ENCODE data around the gene ANKK1.

The ANKK1 gene

DNA sequence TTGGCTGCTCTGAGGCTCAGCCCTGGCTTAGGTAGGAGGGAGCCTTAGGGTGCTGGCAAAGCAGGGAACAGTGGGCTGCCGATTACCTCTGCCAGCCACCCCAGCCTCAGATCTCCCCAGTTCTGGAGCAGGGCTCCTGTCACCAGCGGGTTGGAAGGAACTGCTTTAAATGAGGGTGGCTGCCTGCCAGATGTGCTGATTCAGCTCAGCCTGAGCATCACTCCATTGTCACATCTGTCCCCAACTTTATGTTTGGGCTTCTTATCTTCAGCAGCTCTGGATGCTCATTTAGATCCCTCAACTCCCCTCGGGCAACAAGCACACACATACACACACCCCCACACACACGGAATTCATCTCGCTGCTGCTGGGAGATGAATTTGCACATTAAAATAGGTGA lies 16.9 kb upstream of the ANKK1 start:
- DNase-seq (no peak), ATAC-seq (no peak)
- H3K4me3 Mint-ChIP-seq, result no peak overlapping the region
- no peaks in the 10 kb centered on the region for H3K9me3 Mint-ChIP-seq
- no peaks in the 10 kb centered on the region for H3K27me3 Mint-ChIP-seq
- peaks cover 5% of the 10 kb centered on the region for H3K36me3 Mint-ChIP-seq (ENCODE audit: low read depth)
- H3K4me1 Mint-ChIP-seq, result peaks cover 12% of the 10 kb centered on the region
- H3K27ac Mint-ChIP-seq, result no peak overlapping the region

DNA sequence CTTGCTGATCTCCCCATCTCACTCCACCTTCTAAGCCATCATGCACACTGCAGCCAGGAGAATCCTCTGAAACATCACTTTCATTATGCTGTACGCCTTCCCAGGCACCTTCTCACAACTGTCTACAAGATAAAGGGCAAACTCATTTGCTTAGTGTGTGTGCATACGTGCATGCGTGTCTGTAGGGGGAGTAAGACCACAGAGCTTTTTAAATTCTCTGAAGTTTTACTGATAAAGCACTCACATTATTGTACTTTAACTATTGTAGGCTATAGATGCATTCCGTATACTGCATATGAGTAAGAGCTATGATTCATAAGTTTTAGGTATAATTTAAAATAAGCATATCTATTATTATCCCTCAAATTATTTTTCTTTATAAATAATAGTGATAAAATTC lies 15.3 kb upstream of the ANKK1 start:
- Mint-ChIP-seq H3K27ac (no peak overlapping the region), H3K36me3 (ENCODE audit: low read depth) (peaks cover 5% of the 10 kb centered on the region)

DNA sequence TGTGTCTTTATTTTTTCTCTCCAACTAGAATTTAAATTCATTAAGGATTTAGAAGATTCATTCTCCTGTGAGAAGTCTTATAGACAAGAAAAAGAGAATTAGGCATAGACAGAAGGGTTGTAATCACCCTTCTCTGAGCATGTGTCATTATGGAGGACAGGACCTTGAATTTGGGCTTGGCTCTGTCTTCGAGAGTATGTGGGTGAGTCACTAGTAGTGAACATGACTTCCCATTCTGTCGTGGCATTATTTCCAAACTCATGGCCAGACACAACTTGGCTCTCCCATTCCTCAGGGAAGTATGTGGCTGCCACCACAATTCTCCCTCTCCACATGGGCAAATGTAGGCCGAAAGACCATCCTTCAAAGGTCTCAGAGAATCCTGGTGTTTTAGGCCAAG lies 14.3 kb upstream of the ANKK1 start:
- peaks cover 5% of the 10 kb centered on the region for H3K36me3 Mint-ChIP-seq (ENCODE audit: low read depth)
- H3K9me3 Mint-ChIP-seq, result no peaks in the 10 kb centered on the region
- peaks cover 4% of the 10 kb centered on the region for H3K4me1 Mint-ChIP-seq
- no peak overlapping the region for H3K27ac Mint-ChIP-seq
- H3K4me3 Mint-ChIP-seq, result no peak overlapping the region
- no peak for ATAC-seq
- no peaks in the 10 kb centered on the region for H3K27me3 Mint-ChIP-seq
- DNase-seq, result no peak

More for the DNA sequence above, 15.3 kb upstream of the ANKK1 start:
- Mint-ChIP-seq H3K9me3 (no peaks in the 10 kb centered on the region), H3K4me3 (no peak overlapping the region), H3K4me1 (peaks cover 4% of the 10 kb centered on the region), H3K27me3 (no peaks in the 10 kb centered on the region)
- DNase-seq (no peak), ATAC-seq (no peak)

DNA sequence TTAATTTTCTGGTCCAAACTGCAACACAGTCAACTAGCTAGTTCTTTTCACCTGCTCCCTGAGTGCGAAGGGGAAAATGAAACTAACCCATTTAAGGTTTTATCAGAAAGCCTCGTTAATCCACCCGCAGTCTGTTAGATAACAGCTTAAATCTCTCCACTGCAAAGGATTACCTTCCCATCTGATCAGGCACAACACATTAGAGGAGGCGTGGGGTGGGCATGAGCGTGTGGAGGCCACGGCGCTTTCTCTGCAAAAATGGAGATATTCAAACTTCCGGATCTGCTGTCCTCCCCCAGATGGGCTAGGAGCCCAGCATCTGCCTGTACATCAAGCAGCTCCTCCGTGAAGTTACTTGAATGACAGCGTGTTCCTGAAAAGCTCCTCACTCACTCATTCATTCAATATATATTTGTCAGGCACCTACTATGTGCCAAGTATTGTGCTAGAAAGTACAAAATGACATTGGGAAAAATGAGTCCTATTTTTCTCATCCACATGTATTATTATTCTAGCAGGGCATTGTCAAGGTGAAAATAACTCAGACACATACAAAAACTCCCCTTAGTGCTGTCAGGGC lies 13.5 kb upstream of the ANKK1 start:
- H3K27me3 Mint-ChIP-seq, result no peaks in the 10 kb centered on the region
- peaks cover 4% of the 10 kb centered on the region for H3K4me1 Mint-ChIP-seq

DNA sequence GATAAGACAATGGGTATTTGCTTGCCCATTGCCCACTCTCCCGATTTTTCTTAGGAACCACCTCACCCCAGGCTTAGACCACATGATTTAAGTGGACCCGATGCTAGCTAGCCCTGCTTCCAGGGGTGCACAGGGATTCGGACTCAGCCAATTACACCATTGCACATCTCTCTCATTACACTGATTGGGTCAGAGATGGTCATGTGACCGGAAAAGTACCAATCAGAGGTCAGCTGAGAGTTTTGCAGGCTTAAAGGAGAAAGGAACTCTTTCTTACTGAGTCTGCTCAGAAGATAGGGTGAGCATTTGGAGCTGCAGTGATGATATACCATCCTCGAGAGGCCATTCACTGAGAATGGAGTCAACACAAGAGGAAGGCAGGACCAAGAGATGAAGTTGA lies 12.2 kb upstream of the ANKK1 start:
- Mint-ChIP-seq H3K9me3 (no peaks in the 10 kb centered on the region), H3K27me3 (no peaks in the 10 kb centered on the region), H3K4me1 (peaks cover 4% of the 10 kb centered on the region)

More for the DNA sequence above, 13.5 kb upstream of the ANKK1 start:
- Mint-ChIP-seq H3K9me3 (no peaks in the 10 kb centered on the region), H3K4me3 (no peak overlapping the region), H3K27ac (no peak overlapping the region), H3K36me3 (ENCODE audit: low read depth) (no peaks in the 10 kb centered on the region)
- DNase-seq (no peak), ATAC-seq (no peak)

DNA sequence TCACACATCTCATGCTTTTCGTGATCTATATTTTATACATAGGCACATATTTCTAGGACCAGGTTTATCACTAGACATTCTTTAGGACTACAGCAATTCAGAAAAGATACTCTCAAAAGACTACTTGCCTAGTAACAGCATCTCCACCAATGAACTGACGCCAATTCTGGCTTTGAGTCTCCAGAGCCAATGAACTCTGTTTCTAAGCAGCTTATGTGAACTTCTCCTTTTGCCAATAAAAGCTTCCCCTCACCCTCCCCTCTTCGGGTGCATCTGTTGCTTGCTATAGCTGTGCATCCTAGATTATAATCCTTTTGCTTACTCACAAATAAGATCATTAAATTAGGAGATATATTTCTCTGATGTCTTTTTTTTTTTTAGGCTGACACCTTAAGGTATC lies 11.4 kb upstream of the ANKK1 start:
- ATAC-seq, result no peak
- no peaks in the 10 kb centered on the region for H3K27me3 Mint-ChIP-seq
- H3K27ac Mint-ChIP-seq, result no peak overlapping the region
- H3K9me3 Mint-ChIP-seq, result no peaks in the 10 kb centered on the region
- H3K4me3 Mint-ChIP-seq, result no peak overlapping the region
- no peak for DNase-seq
- H3K36me3 Mint-ChIP-seq (ENCODE audit: low read depth), result peaks cover 7% of the 10 kb centered on the region
- peaks cover 4% of the 10 kb centered on the region for H3K4me1 Mint-ChIP-seq

More for the DNA sequence above, 12.2 kb upstream of the ANKK1 start:
- Mint-ChIP-seq H3K36me3 (ENCODE audit: low read depth) (peaks cover 3% of the 10 kb centered on the region), H3K27ac (no peak overlapping the region), H3K4me3 (no peak overlapping the region)
- DNase-seq (no peak), ATAC-seq (no peak)

DNA sequence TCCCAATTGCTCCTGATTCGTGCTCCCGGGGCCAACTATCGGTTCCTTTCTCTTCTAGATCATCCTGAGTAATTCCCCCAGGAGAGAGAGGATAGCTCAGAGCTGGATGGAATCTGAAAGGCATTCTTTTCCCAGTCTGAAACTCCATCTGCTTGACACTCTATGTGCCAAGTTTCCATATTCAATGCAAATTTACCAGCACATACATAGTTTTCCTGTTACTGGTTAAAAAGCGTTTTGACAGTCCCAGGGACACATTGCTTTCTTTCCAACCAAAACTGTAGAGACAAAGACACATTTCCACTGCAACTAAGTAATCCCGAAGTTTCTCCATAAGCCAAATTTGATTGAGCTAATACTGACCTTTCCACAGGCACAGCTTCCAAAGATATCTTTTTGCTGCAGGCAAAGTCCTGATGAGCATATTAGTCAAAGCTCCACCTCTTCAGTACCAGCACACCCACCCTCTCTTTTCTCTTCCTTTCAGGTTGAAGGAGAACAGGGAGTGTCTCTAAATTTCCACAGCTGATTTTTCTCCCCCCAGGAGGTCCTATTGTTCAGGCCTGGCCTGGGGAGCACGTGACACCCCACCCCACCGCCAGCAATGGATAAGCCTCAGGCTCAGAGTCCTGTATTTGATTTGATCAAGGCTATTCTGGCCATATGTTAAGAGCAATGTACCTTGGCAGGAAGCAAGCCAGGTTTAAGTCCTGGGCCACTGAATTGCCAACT lies 9.7 kb upstream of the ANKK1 start:
- Mint-ChIP-seq H3K9me3 (no peaks in the 10 kb centered on the region), H3K27ac (no peak overlapping the region), H3K4me3 (no peak overlapping the region), H3K27me3 (no peaks in the 10 kb centered on the region), H3K36me3 (ENCODE audit: low read depth) (peaks cover 7% of the 10 kb centered on the region), H3K4me1 (peaks cover 4% of the 10 kb centered on the region)
- no peak for ATAC-seq
- DNase-seq, result no peak

DNA sequence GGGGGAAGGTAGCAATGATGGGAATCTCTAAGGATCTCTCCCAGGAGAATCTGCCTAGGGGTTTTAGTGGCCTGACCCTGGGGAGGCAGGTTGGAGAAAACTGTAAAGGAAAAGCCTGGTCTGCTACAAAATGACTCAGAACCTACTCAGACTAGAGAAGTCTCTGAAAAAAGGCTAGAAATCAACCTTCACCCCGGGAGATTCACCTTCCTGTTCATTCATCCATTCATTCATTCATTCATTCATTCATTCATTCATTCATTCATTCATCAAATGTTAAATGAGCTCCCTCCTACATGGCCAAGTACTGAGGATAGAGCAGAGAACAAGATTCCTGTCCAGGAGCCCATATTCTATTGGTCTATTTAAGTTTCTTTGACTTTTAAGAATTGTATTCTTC lies 8.9 kb upstream of the ANKK1 start:
- H3K36me3 Mint-ChIP-seq (ENCODE audit: low read depth), result peaks cover 7% of the 10 kb centered on the region
- no peaks in the 10 kb centered on the region for H3K9me3 Mint-ChIP-seq
- peaks cover 4% of the 10 kb centered on the region for H3K4me1 Mint-ChIP-seq
- H3K27ac Mint-ChIP-seq, result no peak overlapping the region
- DNase-seq (no peak), ATAC-seq (no peak)
- H3K4me3 Mint-ChIP-seq, result no peak overlapping the region
- H3K27me3 Mint-ChIP-seq, result no peaks in the 10 kb centered on the region

DNA sequence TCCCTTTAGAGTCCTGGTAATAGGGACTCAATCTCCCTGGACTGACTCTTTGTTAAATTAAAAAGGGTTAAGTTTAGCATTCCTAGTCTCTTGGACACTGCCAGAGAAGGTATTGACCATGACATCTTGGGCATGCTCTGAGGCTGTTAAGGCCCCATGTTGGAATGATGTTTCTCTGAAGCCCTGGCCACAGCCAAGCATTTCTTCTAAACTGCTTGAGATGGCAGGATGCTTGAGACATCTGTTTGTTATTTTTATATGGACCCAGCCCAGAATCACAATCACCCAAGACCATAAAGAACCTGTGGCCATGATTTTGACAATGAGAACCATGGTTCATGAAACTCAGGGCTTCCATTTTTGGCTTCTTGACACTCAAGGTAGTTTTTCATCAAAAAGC lies 5.5 kb upstream of the ANKK1 start:
- no peak for DNase-seq
- no peaks in the 10 kb centered on the region for H3K4me1 Mint-ChIP-seq

DNA sequence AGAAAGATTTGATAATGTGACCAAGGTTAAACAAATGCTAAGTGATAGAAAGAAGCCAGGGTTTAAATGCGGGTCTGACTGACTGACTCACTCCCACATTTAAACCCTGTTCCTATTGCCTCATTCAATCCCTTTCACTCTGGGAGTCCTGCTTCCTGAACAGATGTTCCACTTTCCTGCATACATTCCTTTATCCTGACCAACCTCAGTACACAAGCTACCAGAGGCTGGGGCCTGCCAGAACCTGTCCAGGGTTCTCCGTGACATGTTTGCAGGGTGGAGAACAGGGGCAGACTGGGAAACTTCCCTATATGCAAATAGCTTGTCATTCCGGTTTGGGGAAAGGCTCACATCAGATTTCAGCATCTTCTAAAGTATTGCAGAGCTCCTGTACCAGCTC lies 3.0 kb upstream of the ANKK1 start:
- Mint-ChIP-seq H3K36me3 (ENCODE audit: low read depth) (peaks cover 9% of the 10 kb centered on the region), H3K27me3 (no peaks in the 10 kb centered on the region), H3K4me1 (no peaks in the 10 kb centered on the region), H3K27ac (no peak overlapping the region), H3K4me3 (no peak overlapping the region), H3K9me3 (no peaks in the 10 kb centered on the region)
- DNase-seq (no peak), ATAC-seq (no peak)

More for the DNA sequence above, 5.5 kb upstream of the ANKK1 start:
- Mint-ChIP-seq H3K36me3 (ENCODE audit: low read depth) (peaks cover 9% of the 10 kb centered on the region), H3K9me3 (no peaks in the 10 kb centered on the region), H3K4me3 (no peak overlapping the region), H3K27ac (no peak overlapping the region), H3K27me3 (no peaks in the 10 kb centered on the region)
- no peak for ATAC-seq

DNA sequence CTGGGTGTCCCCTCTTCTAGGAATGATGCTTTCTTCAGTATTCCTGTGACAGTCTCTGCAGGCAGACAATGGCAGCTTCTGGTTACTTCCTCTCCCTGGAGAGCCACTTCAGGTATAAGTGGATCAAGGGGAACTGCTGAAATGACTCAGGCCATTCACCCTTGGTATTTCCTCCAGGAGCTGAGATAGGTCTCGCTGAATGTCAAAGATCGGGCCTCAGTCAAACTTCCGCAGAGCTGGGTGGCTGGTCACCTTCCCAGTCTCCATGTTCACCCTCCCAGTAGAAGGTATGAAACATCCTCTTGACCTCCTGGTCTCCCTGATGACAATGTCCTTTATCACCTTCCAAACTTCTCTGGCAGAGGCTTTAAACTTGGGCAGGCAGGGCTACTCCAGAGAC lies 1.8 kb upstream of the ANKK1 start:
- H3K4me1 Mint-ChIP-seq, result no peaks in the 10 kb centered on the region
- H3K27ac Mint-ChIP-seq, result no peak overlapping the region
- peaks cover 4% of the 10 kb centered on the region for H3K36me3 Mint-ChIP-seq (ENCODE audit: low read depth)
- no peak overlapping the region for H3K4me3 Mint-ChIP-seq
- DNase-seq (no peak), ATAC-seq (no peak)
- H3K9me3 Mint-ChIP-seq, result no peaks in the 10 kb centered on the region
- H3K27me3 Mint-ChIP-seq, result no peaks in the 10 kb centered on the region

DNA sequence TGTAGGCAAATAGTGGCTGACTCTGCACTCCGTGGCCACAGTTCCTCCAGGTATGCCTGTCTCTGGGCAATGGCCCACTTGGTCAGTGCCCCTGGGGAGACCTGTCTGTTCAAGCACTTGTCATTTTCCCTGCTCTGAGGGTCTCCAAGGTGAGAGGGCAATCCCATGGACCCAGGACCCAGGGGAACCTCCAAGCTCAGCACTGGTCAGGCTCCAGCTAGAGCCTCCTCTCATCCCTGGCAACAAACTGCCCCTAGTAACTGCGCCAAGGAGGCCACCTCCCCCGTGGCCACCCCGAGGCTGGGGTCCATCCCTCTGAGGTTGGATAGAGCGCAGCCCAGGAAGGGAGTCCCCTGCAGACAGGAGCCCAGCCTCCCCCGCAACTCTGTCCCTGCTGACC lies 713 bp upstream of the ANKK1 start:
- H3K36me3 Mint-ChIP-seq (ENCODE audit: low read depth), result peaks cover 2% of the 10 kb centered on the region
- no peak overlapping the region for H3K27ac Mint-ChIP-seq
- H3K27me3 Mint-ChIP-seq, result no peaks in the 10 kb centered on the region
- ATAC-seq (no peak), DNase-seq (no peak)
- H3K4me1 Mint-ChIP-seq, result no peaks in the 10 kb centered on the region
- no peak overlapping the region for H3K4me3 Mint-ChIP-seq
- no peaks in the 10 kb centered on the region for H3K9me3 Mint-ChIP-seq

DNA sequence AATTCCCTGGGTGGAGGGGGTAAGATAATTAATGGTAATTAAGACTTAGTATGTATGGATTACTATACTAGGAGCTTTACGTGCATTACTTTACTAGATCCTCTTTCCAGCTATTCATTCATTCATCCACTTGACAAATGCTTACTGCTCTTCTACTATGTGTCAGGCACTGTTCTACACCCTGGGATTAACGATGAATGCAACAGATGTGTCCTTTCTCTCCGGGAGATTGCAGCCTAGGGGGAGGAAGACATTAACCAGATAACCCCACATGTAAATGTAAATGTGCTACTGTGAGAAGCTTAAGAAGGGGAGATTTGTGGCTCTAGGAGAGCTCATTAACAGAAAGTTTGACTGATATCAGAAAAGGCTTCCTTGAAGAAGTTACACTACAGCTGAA lies 1.7 kb downstream of the ANKK1 start:
- H3K4me1 Mint-ChIP-seq, result no peaks in the 10 kb centered on the region
- H3K27me3 Mint-ChIP-seq, result no peaks in the 10 kb centered on the region
- H3K36me3 Mint-ChIP-seq (ENCODE audit: low read depth), result peaks cover 2% of the 10 kb centered on the region
- no peak for ATAC-seq
- H3K9me3 Mint-ChIP-seq, result no peaks in the 10 kb centered on the region
- H3K27ac Mint-ChIP-seq, result no peak overlapping the region
- H3K4me3 Mint-ChIP-seq, result no peak overlapping the region
- no peak for DNase-seq

DNA sequence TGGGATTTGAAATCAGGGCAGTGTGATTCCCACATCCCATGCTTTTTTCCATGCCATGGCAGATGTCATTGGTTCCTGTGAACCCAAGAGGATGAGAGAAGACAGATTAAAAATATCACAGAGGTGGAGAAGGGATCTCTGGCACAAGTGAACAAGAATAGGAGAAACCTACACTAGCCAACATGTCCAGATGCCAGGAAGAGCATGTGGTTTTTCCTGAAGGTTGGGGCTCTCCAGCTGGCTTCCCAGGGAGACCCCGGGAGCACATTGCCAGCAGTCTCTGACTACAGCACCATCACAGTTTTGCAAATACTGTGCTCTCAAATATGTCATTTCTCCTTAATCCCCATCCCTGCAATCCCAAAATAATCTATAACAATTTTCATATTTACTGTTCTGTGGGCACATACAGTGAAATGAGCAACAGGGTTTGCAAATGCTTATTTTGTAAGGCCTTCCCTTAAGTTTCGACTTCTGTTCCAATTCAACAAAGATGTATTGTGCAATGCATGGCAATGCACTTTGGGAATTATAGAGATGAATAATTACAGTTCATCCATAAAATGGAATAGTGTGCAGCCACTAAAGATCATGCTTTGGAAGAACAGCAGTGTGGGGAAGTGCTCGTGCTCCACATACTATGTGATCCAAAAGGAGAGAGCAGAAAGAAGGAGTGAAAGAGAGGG lies 4.8 kb downstream of the ANKK1 start:
- Mint-ChIP-seq H3K4me3 (no peak overlapping the region), H3K4me1 (no peaks in the 10 kb centered on the region), H3K27me3 (no peaks in the 10 kb centered on the region), H3K9me3 (no peaks in the 10 kb centered on the region), H3K36me3 (ENCODE audit: low read depth) (no peaks in the 10 kb centered on the region), H3K27ac (no peak overlapping the region)
- ATAC-seq (no peak), DNase-seq (no peak)

DNA sequence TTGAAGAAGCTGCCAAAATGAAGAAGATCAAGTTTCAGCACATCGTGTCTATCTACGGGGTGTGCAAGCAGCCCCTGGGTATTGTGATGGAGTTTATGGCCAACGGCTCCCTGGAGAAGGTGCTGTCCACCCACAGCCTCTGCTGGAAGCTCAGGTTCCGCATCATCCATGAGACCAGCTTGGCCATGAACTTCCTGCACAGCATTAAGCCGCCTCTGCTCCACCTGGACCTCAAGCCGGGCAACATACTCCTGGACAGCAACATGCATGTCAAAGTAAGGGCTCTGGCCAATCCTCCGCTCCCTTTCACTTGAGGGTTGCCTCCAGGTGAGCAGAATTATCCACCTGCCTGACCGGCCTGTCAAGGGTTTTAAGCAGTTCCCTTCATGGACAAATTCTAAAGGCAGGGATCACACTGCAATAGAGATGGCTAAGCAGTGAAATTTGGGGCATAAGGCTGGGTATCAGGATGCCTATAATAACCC lies 6.0 kb downstream of the ANKK1 start:
- no peak overlapping the region for H3K4me3 Mint-ChIP-seq
- H3K4me1 Mint-ChIP-seq, result no peaks in the 10 kb centered on the region
- H3K36me3 Mint-ChIP-seq (ENCODE audit: low read depth), result no peaks in the 10 kb centered on the region
- DNase-seq (no peak), ATAC-seq (no peak)
- H3K27ac Mint-ChIP-seq, result no peak overlapping the region
- no peaks in the 10 kb centered on the region for H3K9me3 Mint-ChIP-seq
- no peaks in the 10 kb centered on the region for H3K27me3 Mint-ChIP-seq
